AG20443 (cell line): ENCODE measurements around the gene SAMD4B.

Experiments
- DNase-seq: peaks from one replicate; pipeline ENCODE4 v3.0.0; 2012; ENCODE audit warnings: low spot score, mixed read lengths

Gene SAMD4B

GRCh38 chr19:39409208-39410016 is 67.2 kb downstream of the SAMD4B start:
- peak; percentile 66 for DNase-seq

GRCh38 chr19:39410017-39410830 is 68.0 kb downstream of the SAMD4B start:
- DNase-seq: peak; percentile 51

- no peak for DNase-seq
Measured at GRCh38 chr19:39410831-39411080, 68.5 kb downstream of the SAMD4B start.

- no peak for DNase-seq
Measured at GRCh38 chr19:39411081-39411831, 69.0 kb downstream of the SAMD4B start.

- DNase-seq: peak; percentile 64
Measured at GRCh38 chr19:39411832-39412099, 69.5 kb downstream of the SAMD4B start.

- DNase-seq: peak; percentile 94
Measured at GRCh38 chr19:39412100-39412866, 70.1 kb downstream of the SAMD4B start, which contains the start of gene PLEKHG2. Gene PLEKHG2, plus strand, starts transcription at chr19:39412669. Its CDS starts 1,418 bp downstream, at chr19:39414087.

- no peak for DNase-seq
Measured at GRCh38 chr19:39412867-39413271, 70.6 kb downstream of the SAMD4B start.

GRCh38 chr19:39413272-39413910 is 71.2 kb downstream of the SAMD4B start:
- DNase-seq: peak; percentile 68

- DNase-seq: peak; percentile 55
Measured at GRCh38 chr19:39413911-39414608, 71.8 kb downstream of the SAMD4B start.

GRCh38 chr19:39415111-39416046 is 73.2 kb downstream of the SAMD4B start:
- no peak for DNase-seq

GRCh38 chr19:39416152-39417120 is 74.2 kb downstream of the SAMD4B start:
- DNase-seq: no peak

GRCh38 chr19:39417463-39418181 is 75.4 kb downstream of the SAMD4B start:
- no peak for DNase-seq

- no peak for DNase-seq
Measured at GRCh38 chr19:39419003-39419402, 76.8 kb downstream of the SAMD4B start.

GRCh38 chr19:39420769-39421168 is 78.5 kb downstream of the SAMD4B start:
- no peak for DNase-seq

- no peak for DNase-seq
Measured at GRCh38 chr19:39422020-39422419, 79.8 kb downstream of the SAMD4B start.

- DNase-seq: no peak
Measured at GRCh38 chr19:39423258-39424086, 81.3 kb downstream of the SAMD4B start.

GRCh38 chr19:39424934-39425333 is 82.7 kb downstream of the SAMD4B start:
- DNase-seq: no peak
